ENCODE measurements around the gene HAUS3. TPM values are rescaled to one million over a fixed set of nuclear protein-coding genes. Genes with fewer than 3 reads are reported as not detected.

HAUS3 gene
- total RNA-seq, 4 donors from 2014 or later, result 8.9 to 13.0 (median 10.7) TPM

DNA sequence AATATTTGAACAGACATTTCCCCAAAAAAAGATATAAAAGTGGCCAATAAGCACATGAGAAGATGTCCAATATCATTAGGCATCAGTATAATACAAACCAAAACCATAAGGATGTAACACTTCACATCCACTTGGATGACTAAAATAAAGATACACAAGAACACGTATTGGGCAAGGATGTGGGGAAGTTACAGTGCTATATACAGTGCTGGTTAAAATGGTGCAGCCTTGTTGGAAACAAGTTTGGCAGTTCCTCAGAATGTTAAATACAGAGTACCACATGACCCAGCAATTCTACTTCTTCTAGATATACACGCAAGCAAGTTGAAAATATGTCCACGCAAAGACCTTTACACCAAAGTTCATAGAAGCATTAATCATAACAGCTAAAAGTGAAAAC, 58.9 kb downstream of the HAUS3 start:
- 60 to 64% methylated on average over 3 of the region's 3 CpGs for WGBS, 2 donors
- Histone ChIP-seq H3K27me3 (no peaks in the 10 kb centered on the region), H3K4me1 (no peaks in the 10 kb centered on the region), H3K4me3 (no peak overlapping the region), H3K36me3 (no peaks in the 10 kb centered on the region), H3K27ac (no peak overlapping the region), H3K9me3 (peaks cover 0 to 4% (median 0%) of the 10 kb centered on the region in 3 donors)
- no peak for TF ChIP-seq POLR2A (IDR thresholded peaks at IDR 0.05)
- TF ChIP-seq, protein P1, sequence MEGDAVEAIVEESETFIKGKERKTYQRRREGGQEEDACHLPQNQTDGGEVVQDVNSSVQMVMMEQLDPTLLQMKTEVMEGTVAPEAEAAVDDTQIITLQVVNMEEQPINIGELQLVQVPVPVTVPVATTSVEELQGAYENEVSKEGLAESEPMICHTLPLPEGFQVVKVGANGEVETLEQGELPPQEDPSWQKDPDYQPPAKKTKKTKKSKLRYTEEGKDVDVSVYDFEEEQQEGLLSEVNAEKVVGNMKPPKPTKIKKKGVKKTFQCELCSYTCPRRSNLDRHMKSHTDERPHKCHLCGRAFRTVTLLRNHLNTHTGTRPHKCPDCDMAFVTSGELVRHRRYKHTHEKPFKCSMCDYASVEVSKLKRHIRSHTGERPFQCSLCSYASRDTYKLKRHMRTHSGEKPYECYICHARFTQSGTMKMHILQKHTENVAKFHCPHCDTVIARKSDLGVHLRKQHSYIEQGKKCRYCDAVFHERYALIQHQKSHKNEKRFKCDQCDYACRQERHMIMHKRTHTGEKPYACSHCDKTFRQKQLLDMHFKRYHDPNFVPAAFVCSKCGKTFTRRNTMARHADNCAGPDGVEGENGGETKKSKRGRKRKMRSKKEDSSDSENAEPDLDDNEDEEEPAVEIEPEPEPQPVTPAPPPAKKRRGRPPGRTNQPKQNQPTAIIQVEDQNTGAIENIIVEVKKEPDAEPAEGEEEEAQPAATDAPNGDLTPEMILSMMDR (IDR thresholded peaks at IDR 0.05), result no peak
- intact Hi-C loops (cut with DNase I), result no loop called here
- DNase-seq, result no peak

DNA sequence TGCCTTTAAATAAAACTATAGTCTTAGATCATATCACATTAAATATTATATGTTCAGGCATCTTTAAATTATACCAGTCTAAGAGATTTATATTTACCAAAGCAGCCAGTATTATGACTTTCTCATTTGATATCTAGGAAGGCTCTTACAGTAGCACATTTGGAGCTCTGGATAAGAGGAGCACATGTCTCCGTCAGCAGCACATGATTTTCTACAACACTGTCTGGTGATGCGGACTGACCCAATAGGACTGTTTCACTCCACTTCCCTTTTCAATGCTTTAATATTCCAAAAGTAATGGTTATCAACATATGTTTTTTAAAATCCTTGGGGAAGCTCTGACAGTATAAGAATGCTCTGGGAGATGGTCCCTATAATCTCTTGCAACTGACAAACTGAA, 61.5 kb downstream of the HAUS3 start:
- H3K4me3 ChIP-seq, result no peak overlapping the region
- H3K36me3 ChIP-seq, result no peaks in the 10 kb centered on the region
- WGBS, 2 donors, result 91 to 93% methylated on average over 2 of the region's 2 CpGs
- H3K9me3 ChIP-seq, result no peaks in the 10 kb centered on the region
- no peaks in the 10 kb centered on the region for H3K27me3 ChIP-seq
- intact Hi-C loops (cut with DNase I), result no loop called here
- TF ChIP-seq POLR2A (IDR thresholded peaks at IDR 0.05), result no peak
- TF ChIP-seq, protein P1 (IDR thresholded peaks at IDR 0.05), result no peak
- no peak overlapping the region for H3K27ac ChIP-seq
- no peak for DNase-seq
- no peaks in the 10 kb centered on the region for H3K4me1 ChIP-seq

DNA sequence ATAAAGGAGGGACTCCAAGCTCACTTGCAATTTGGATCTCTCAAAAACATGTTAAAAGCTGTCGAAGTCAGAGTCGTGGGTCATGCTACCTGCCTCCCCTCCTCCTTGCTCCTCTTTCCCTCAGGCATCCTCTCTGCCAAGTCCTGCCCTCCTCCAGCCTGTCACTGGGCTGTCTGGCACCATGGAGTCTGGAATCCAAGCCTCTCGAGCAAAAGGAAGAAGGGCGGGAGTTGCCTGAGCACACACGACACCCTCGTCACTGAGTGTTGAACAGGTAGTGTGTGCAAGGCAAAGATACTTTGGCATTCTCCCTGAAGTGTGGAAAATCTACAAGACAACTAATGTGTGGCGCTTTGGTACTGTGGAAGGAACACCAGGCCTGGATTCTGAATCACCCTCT, 62.2 kb downstream of the HAUS3 start:
- no peaks in the 10 kb centered on the region for H3K36me3 ChIP-seq
- H3K4me3 ChIP-seq, result no peak overlapping the region
- no peaks in the 10 kb centered on the region for H3K27me3 ChIP-seq
- H3K27ac ChIP-seq, result no peak overlapping the region
- no peak for DNase-seq
- no peaks in the 10 kb centered on the region for H3K4me1 ChIP-seq
- TF ChIP-seq, protein P1 (IDR thresholded peaks at IDR 0.05), result no peak
- TF ChIP-seq POLR2A (IDR thresholded peaks at IDR 0.05), result no peak
- intact Hi-C loops (cut with DNase I), result no loop called here
- WGBS, 2 donors, result 77 to 84% methylated on average over 4 to 7 of the region's 7 CpGs
- H3K9me3 ChIP-seq, result no peaks in the 10 kb centered on the region

DNA sequence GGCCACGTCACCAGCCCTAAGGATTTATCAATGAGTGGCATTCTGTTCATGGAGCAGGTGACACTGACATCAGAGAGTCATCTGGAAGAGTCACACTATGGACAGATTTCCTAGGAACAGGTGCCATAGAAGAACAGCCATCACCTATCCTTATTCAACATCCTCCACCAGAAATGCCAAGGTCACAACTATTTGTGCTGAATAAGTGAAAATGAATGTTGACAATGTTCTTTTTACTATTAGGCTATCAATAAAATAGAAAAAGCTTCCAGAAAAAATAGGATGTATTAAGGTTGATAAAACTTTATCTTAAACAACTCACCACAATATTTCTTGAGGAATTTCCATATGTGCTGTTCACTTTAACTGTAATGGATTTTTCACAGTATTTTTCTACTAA, 62.9 kb downstream of the HAUS3 start:
- no peak overlapping the region for H3K4me3 ChIP-seq
- TF ChIP-seq, protein P1 (IDR thresholded peaks at IDR 0.05), result no peak
- no peak for TF ChIP-seq POLR2A (IDR thresholded peaks at IDR 0.05)
- no peaks in the 10 kb centered on the region for H3K27me3 ChIP-seq
- H3K4me1 ChIP-seq, result no peaks in the 10 kb centered on the region
- intact Hi-C loops (cut with DNase I), result no loop called here
- H3K9me3 ChIP-seq, result no peaks in the 10 kb centered on the region
- DNase-seq, result no peak
- H3K36me3 ChIP-seq, result no peaks in the 10 kb centered on the region
- no peak overlapping the region for H3K27ac ChIP-seq
- WGBS, 2 donors, result 100% methylated on average over 1 of the region's 1 CpG; no CpG with 5 or more reads in 1 of the 2 donors

Small RNAs within 50 kb of the gene (small RNA-seq; reads per million reads assigned to genes)
- gene COX6B1P5, result 0 reads per million in 4 donors

Other genes with a start within 250 kb of the HAUS3 start
- 10 to 100 TPM; 23.1 to 36.8 (median 25.0) TPM for gene NELFA, start 233.1 kb downstream of the HAUS3 start, total RNA-seq
- under 1 TPM in 1 of 4 donors, not detected in 3; under 0.01 TPM for gene NAT8L, start 182.8 kb downstream of the HAUS3 start, total RNA-seq
- gene POLN, start within 50 bp of the HAUS3 start, total RNA-seq, result 1 to 10 TPM in 3 of 4 donors, under 1 TPM in 1; 0.19 to 1.5 (median 1.2) TPM
- gene MXD4, start 20.0 kb upstream of the HAUS3 start, total RNA-seq, result 10 to 100 TPM; 12.9 to 32.2 (median 27.8) TPM
- gene ZFYVE28, start 176.5 kb upstream of the HAUS3 start, total RNA-seq, result 1 to 10 TPM; 5.1 to 8.5 (median 8.2) TPM
- under 1 TPM in 1 of 4 donors, not detected in 3; 0.11 TPM for gene CFAP99, start 176.8 kb upstream of the HAUS3 start, total RNA-seq
- gene RNF4, start 227.0 kb upstream of the HAUS3 start, total RNA-seq, result 10 to 100 TPM; 29.6 to 38.1 (median 32.6) TPM

Measured in esophagus squamous epithelium (tissue), 5 donors.